Fibroblast of lung (primary cell): ENCODE measurements around the gene ZDHHC12. TPM values are rescaled to one million over a fixed set of nuclear protein-coding genes. Genes with fewer than 3 reads are reported as not detected.

ENCODE experiments used
- DNase-seq, 2 donors: peaks; one replicate each; pipeline versions ENCODE4 v3.0.0 to v3.0.0-alpha.2; 2010; ENCODE audit warnings: low read depth in 2 of 2
- H2AFZ ChIP-seq: 2 replicates; pipeline ENCODE4 v1.5.1; 2012; ENCODE audit warnings: low read length, control low read depth, inconsistent platforms
- H3K27ac ChIP-seq: 2 replicates; pipeline ENCODE4 v1.5.1; 2011; ENCODE audit warnings: low read length, control low read depth; ENCODE audit not compliant: insufficient read depth
- H3K27me3 ChIP-seq: 2 replicates; pipeline ENCODE4 v1.5.1; 2011; ENCODE audit warnings: mild to moderate bottlenecking, low read length; ENCODE audit not compliant: control insufficient read depth, insufficient read depth
- H3K36me3 ChIP-seq: 2 replicates; pipeline ENCODE4 v1.5.1; 2011; ENCODE audit warnings: low read length; ENCODE audit not compliant: control insufficient read depth, insufficient read depth
- H3K4me1 ChIP-seq: 2 replicates; pipeline ENCODE4 v1.5.1; 2011; ENCODE audit warnings: low read length; ENCODE audit not compliant: control insufficient read depth, insufficient read depth; ENCODE audit errors: extremely low read depth
- H3K4me2 ChIP-seq: 2 replicates; pipeline ENCODE4 v1.5.1; 2011; ENCODE audit warnings: low read length, control low read depth; ENCODE audit not compliant: insufficient read depth; ENCODE audit errors: extremely low read depth
- H3K4me3 ChIP-seq, 4 experiments: fragments of 200-600 bp in 1 of 4; sonication (generic) in 1 of 4; replicated peaks in 1 of 4; 2 replicates each; pipeline ENCODE4 v1.5.1; 2011 to 2016; ENCODE audit warnings: low read length in 4 of 4, low read depth in 3 of 4, mild to moderate bottlenecking in 3 of 4, control low read depth in 2 of 4, inconsistent platforms in 1 of 4, mixed read lengths in 1 of 4; ENCODE audit not compliant: insufficient read depth in 1 of 4; ENCODE audit errors: control extremely low read depth in 1 of 4
- H3K79me2 ChIP-seq: 2 replicates; pipeline ENCODE4 v1.5.1; 2012; ENCODE audit warnings: mild to moderate bottlenecking, low read length, inconsistent platforms; ENCODE audit not compliant: control insufficient read depth, insufficient read depth
- H3K9ac ChIP-seq: 2 replicates; pipeline ENCODE4 v1.5.1; 2011; ENCODE audit warnings: mild to moderate bottlenecking, low read length, control low read depth; ENCODE audit not compliant: insufficient read depth
- H3K9me3 ChIP-seq: 2 replicates; pipeline ENCODE4 v1.5.1; 2012; ENCODE audit warnings: low read depth, low read length; ENCODE audit not compliant: control insufficient read depth, insufficient read depth
- H4K20me1 ChIP-seq: 2 replicates; pipeline ENCODE4 v1.5.1; 2011; ENCODE audit warnings: low read length; ENCODE audit not compliant: control insufficient read depth, insufficient read depth; ENCODE audit errors: extremely low read depth
- EZH2 ChIP-seq: IDR thresholded peaks from 2 replicates; pipeline ENCODE4 v1.5.1; 2012; ENCODE audit warnings: low read length, control low read depth, mild to moderate bottlenecking; ENCODE audit errors: missing control alignments
- polyA plus RNA-seq, 2 donors: library from polyadenylated mRNA; depleted of rRNA in 1 of 2; stranded (reverse) in 1 of 2; unstranded in 1 of 2; fragments of >200 nt; gene quantifications; 2 replicates each; pipeline ENCODE4 v1.2.1, GENCODE V29; 2011 to 2012; ENCODE audit warnings: missing spikeins in 1 of 2
- total RNA-seq: library from RNA; depleted of rRNA; stranded (reverse); fragments of >200 nt; gene quantifications from 2 replicates; pipeline ENCODE4 v1.2.1, GENCODE V29; 2014
- TF ChIP-seq, protein P1 (sequence below), 2 donors: IDR thresholded peaks in 1 of 2; conservative IDR thresholded peaks in 1 of 2; 1 replicate in 1 of 2; 2 replicates in 1 of 2; pipeline ENCODE4 v1.5.1; 2011 to 2012; ENCODE audit warnings: low read length in 2 of 2, control low read depth in 1 of 2, inconsistent platforms in 1 of 2, low read depth in 1 of 2, mild to moderate bottlenecking in 1 of 2

The ZDHHC12 gene
- total and polyA plus RNA-seq, 2 donors (not counting 1 experiment from before 2014, with no cell fraction given) = 19.1 to 39.0 TPM

DNA sequence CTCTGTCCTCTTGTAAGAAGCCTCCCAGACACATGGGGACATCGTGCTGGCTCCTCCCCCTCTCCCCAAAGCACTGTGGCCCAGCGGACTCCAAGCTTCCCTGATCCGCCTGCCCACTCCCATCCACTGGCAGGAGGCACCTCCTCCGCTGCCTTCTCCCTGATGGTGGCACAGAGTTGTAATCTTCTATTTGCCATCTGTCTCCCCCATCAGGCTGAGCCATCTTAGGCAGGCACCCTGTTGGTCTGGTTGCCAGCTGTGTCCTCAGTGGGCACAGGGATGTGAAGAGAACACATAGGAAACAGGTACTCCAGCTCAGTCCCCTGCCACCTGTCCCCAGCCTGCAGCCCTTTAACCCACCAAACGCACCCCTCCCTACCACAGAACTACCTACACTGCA is 5.4 kb upstream of the ZDHHC12 start:
- H3K27me3 ChIP-seq = no peaks in the 10 kb centered on the region
- no peak overlapping the region for H2AFZ ChIP-seq
- H3K4me3 ChIP-seq = no peak overlapping the region
- H3K4me1 ChIP-seq = peaks cover 4% of the 10 kb centered on the region
- no peaks in the 10 kb centered on the region for H3K9me3 ChIP-seq
- no peak for TF ChIP-seq EZH2
- TF ChIP-seq, protein P1, sequence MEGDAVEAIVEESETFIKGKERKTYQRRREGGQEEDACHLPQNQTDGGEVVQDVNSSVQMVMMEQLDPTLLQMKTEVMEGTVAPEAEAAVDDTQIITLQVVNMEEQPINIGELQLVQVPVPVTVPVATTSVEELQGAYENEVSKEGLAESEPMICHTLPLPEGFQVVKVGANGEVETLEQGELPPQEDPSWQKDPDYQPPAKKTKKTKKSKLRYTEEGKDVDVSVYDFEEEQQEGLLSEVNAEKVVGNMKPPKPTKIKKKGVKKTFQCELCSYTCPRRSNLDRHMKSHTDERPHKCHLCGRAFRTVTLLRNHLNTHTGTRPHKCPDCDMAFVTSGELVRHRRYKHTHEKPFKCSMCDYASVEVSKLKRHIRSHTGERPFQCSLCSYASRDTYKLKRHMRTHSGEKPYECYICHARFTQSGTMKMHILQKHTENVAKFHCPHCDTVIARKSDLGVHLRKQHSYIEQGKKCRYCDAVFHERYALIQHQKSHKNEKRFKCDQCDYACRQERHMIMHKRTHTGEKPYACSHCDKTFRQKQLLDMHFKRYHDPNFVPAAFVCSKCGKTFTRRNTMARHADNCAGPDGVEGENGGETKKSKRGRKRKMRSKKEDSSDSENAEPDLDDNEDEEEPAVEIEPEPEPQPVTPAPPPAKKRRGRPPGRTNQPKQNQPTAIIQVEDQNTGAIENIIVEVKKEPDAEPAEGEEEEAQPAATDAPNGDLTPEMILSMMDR (conservative IDR thresholded peaks at IDR 0.05 in 1 of 2, IDR thresholded peaks at IDR 0.05 in 1 of 2; ENCODE audit: low read depth in 1 of 2, low read length in 2 of 2) = no peak
- H3K36me3 ChIP-seq = peaks cover 4% of the 10 kb centered on the region
- no peak overlapping the region for H3K27ac ChIP-seq
- no peaks in the 10 kb centered on the region for H4K20me1 ChIP-seq
- no peaks in the 10 kb centered on the region for H3K79me2 ChIP-seq
- no peak for DNase-seq
- no peak overlapping the region for H3K9ac ChIP-seq
- no peak overlapping the region for H3K4me2 ChIP-seq

DNA sequence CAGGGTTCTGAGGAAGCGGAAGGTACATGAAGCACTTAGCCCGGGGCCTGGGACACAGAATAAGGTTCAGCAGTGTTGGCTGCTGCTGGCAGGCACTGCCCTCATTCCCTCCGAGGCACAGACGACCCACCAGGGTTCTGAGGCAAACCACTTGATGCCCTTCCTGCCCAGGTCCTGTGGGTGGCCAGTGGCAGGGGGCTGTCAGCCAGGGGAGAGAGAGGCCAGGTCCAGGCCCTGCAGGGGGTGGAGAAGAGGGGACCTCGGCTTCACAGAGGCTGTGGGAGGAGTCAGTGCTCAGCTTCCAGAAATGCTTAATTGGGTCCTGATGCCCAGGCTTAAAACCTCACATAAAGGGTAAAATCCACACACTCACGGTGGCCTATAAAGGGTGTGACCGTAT is 4.4 kb upstream of the ZDHHC12 start:
- peaks cover 4% of the 10 kb centered on the region for H3K36me3 ChIP-seq
- no peak for DNase-seq
- TF ChIP-seq, protein P1 (conservative IDR thresholded peaks at IDR 0.05 in 1 of 2, IDR thresholded peaks at IDR 0.05 in 1 of 2; ENCODE audit: low read depth in 1 of 2, low read length in 2 of 2) = no peak
- no peak for TF ChIP-seq EZH2
- H3K4me1 ChIP-seq = peaks cover 4% of the 10 kb centered on the region
- H3K27ac ChIP-seq = no peak overlapping the region
- no peaks in the 10 kb centered on the region for H3K9me3 ChIP-seq
- H3K9ac ChIP-seq = no peak overlapping the region
- H3K27me3 ChIP-seq = no peaks in the 10 kb centered on the region
- no peak overlapping the region for H3K4me2 ChIP-seq
- no peak overlapping the region for H3K4me3 ChIP-seq
- H3K79me2 ChIP-seq = no peaks in the 10 kb centered on the region
- no peaks in the 10 kb centered on the region for H4K20me1 ChIP-seq
- H2AFZ ChIP-seq = no peak overlapping the region

DNA sequence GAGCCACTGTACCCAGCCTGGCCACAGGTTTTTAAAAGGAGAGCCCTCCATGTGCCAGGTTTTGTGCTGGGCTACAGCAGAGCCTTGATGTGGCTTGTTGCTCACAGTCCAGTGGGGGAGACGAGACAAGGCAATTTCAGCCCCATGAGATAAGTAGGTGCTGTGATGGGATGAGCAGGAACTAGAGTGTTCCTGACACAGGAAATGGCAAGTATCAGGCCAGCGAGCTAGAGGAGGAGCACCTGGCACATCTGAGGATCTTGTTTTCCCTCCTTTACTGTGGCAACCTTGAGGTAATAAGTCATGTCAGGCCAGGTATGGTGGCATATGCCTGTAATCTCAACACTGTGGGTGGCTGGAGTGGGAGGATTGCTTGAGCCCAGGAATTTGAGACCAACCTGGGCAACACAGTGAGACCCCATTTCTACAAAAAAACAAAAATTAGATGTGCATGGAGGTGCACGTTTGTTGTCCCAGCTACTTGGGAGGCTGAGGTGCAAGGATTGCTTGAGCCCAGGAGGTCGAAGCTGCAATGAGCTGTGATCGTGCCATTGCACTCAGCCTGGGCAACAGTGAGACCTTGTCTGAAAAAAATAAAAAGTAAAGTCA is 3.8 kb upstream of the ZDHHC12 start:
- no peak overlapping the region for H3K27ac ChIP-seq
- H3K79me2 ChIP-seq = no peaks in the 10 kb centered on the region
- H2AFZ ChIP-seq = no peak overlapping the region
- no peak for DNase-seq
- H3K4me2 ChIP-seq = no peak overlapping the region
- no peak for TF ChIP-seq EZH2
- TF ChIP-seq, protein P1 (conservative IDR thresholded peaks at IDR 0.05 in 1 of 2, IDR thresholded peaks at IDR 0.05 in 1 of 2; ENCODE audit: low read depth in 1 of 2, low read length in 2 of 2) = no peak
- H4K20me1 ChIP-seq = no peaks in the 10 kb centered on the region
- no peaks in the 10 kb centered on the region for H3K27me3 ChIP-seq
- no peak overlapping the region for H3K9ac ChIP-seq
- H3K4me1 ChIP-seq = peaks cover 4% of the 10 kb centered on the region
- no peak overlapping the region for H3K4me3 ChIP-seq
- no peaks in the 10 kb centered on the region for H3K9me3 ChIP-seq
- peaks cover 4% of the 10 kb centered on the region for H3K36me3 ChIP-seq
